SK-MEL-5 (cell line): ENCODE data around the gene TSHZ3. TPM values are rescaled to one million over a fixed set of nuclear protein-coding genes. Genes with fewer than 3 reads are reported as not detected.

Experiments used
- DNase-seq: peaks from one replicate; pipeline ENCODE4 v3.0.0-alpha.2; 2016; ENCODE audit warnings: low read depth, low spot score
- in situ Hi-C: cut with HindIII; loops from 2 replicates; pipeline ENCODE4 v1.10.0; 2016; ENCODE audit warnings: low sequenced_read_pairs, high pct_unique_total_duplicates, low pct_unique_long_range_greater_than_20kb
- total RNA-seq: library from RNA; depleted of rRNA; stranded (reverse); fragments of >200 nt; shearing (Covaris generic); gene quantifications from 2 replicates; pipeline ENCODE4 v1.2.3, GENCODE V29; 2014

TSHZ3 gene
- total RNA-seq, 1 experiment from 2014 or later, result 2.5 TPM

DNA sequence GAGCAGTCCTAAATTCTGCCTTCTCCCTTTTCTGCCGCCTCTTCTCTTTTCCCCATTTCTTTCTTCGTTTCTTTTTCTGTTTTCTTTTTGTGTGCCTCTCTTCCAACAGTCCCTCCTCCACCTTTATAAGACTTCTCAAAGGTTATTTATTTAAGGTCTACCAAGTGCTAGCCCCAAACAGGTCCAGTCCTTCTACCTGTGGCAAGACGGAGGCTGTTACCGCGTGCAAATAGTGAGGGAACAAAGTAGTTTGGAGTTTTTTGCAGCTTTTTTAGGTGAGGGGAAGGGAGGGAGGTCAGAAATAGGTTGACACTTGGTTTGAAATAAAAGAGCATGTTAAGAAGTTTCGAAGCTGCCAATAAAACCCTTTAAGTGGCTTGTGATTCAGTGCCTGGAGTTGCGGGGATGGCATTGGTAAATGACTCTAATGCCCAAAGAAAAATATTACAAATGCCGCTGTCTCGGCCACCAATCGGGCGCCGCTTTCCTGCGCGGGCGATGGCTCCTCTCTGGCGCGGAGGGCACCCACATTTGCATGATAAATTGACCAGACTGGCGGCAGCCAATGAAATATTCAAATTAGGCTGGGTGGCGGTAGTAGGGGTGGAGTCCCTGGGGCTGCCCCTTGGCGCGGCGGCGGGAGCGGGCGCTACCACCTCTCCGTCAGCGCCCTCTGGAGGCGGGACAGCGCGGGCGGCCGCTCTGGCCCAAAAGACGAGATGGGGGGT lies 7.5 kb upstream of the TSHZ3 start:
- in situ Hi-C loops, result no loop called here
- peak; percentile 46 for DNase-seq

DNA sequence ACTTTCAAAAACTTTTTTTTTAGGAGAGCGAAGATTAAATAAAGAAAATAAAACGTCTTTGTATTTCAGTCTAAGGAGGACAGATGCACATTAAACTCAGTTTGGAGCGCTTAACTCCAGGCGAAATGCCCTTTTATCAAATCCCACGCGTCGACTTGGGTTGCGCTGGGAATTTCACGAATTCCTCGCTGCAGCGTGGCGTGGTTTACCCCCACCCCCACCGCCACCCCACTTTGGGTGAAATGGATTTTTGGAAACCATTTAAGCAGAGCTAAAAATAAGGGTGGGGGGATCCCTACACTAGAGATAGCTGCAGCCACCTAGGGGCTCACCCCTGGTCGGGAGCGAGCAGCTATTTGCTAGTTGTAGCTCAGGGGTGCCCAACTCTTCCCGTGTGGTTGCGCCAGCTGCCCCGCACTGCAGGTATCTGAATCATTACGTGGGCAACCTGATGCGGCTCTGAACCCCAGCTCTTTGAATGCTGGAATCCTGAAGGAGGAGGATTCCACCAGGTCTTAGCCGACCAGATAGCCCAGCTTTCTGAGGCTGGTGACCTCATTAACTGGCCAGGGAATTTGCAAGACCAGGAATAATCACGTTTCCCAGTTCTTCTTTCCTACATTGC lies 6.5 kb upstream of the TSHZ3 start:
- no peak for DNase-seq
- in situ Hi-C loops, result no loop called here

DNA sequence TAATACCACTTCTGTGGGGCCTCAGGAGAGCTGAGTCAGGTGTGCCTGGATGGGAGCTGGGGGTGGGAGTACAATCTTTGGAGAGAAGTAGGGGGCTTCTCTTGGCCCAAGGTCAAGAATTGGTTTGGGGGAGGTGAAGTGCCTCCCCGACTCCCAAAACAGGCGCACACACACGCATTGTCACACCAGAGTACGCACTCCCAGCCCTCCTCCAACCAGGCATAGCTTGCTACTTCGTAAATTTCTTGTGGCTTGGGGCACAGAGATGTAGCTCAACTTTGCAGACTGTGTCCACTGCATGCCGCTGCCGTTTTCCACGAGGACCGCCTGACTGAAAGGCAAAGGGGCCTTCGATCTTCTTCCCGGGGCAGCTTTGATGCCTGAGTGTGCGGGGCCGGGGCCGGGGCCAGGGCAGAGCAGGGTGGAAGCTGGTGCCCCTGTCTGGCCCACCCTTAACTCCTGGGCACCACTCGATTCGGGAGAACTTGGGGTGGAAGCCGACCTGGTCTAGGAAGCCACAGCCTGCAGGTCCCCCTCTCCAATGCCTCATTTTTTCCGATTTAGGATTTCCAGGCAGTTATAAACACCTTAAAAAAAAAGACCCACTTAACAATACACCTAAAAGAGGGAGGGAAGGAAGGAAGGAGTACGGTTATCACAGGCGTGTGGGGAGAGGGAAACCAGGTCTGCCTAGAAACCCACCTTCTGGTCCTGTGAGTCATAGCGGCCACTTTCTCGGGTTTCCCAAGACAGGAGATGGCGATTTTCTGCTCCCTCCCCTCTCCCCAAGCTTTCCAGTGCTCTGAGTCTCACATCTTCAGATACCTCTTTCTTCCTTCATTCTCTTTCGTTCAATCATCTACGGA lies 5.8 kb upstream of the TSHZ3 start:
- in situ Hi-C loops, result no loop called here

DNA sequence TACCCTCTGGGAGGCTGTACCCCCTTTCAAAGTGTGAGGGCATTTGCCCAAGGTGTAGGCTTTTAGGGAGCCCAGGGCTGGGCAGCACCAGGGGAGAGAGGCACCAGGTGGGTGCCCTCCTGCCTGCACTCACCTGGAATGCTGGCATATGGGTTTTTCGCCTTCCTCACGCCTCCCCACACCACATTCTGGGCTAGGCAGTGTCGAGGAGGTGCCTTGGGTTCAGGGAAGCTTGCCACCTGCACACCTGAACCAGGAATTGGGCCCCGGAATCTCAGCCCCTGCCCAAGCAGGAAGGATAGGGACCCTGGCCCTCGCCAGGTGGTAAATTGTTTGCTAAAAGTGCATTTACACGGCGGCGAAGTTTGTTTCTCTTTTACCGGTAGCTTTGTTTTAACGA lies 5.1 kb upstream of the TSHZ3 start:
- no peak for DNase-seq
- in situ Hi-C loops, result no loop called here

More for the DNA sequence above, 5.8 kb upstream of the TSHZ3 start:
- no peak for DNase-seq

DNA sequence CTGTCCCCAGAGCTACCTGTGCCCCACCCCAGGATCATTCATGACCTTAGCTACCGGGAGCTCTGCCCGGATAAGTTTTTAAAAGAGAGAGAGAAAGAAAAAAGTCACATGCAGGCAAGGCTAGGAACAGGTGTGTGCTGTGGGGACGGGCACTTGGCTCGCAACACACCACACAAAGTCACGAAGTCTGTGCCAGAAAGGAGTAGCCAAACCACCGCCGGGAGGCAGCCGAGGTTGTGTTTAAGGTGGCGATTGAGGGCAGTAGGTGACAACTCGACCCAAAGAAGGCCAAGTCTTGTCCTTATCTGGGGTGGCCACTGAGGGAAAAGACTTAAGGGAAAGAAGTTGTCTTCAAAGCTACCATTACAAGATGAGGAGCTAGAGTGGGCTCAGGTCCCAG lies 4.6 kb upstream of the TSHZ3 start:
- in situ Hi-C loops, result no loop called here
- no peak for DNase-seq

DNA sequence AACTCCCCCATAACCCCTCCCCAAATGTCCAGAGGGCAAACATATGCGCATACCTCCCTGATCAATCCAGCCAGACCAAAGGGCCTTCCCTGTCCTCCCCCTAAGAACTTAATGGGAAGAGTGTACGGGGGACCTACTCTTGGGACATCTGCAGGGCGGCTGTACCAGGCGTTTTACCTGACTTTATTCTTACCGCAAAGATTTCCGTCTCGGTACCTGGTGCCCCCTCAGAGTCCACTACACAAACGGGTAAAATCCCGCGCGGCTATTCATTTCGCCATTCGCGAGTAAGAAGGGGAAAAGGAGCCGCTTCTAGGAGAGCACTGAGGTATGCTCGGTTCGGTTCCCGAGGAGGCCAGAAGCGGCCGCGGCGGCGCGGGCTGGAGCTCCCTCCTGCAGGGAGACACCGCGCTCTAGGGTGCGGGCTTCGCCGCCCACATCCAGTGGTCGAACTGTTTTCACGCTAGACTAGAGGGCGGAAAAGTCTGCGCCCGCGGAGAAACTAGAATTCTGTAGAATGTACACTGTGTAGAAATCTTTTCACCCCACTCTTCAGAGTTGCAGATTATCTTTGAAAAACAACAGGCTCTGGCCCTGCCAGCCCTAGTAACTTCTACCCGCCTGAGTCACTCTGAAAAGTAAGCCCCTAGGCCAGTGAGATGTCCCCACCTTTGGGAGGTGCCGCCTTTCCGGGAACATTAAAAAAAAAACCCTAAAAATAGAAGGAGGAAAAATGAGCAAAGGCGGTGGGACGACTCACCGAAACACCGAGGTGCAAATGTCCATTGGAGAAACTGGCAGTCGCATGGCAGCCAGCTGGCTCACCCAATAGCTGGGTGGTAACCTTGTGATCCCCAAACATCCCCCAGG lies 3.8 kb upstream of the TSHZ3 start:
- DNase-seq, result no peak
- in situ Hi-C loops, result no loop called here

DNA sequence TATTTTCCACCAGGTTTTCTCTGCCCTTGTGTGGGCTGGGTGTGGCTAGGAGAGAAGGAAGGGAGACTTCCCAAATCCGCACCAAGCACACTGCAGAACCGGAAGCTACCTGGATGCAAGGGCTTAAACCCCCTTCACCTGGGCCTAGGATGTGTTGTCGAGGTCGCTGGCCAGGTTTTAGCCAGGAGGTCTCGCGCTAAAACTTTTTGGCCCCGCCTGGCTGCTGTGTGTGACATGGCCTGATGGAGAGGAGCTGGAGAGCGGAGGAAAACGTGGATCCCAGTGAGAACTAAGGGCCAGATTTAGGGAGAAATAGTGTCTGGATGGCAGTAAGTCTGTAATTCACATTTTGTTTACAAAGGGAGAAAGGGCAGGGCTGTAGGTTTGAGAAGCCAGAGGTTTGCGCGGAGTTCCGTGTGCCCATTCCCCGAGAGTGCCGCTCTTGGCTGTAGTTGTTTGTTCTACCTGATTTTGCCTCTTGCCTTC lies 3.1 kb upstream of the TSHZ3 start:
- in situ Hi-C loops, result no loop called here
- DNase-seq, result no peak

DNA sequence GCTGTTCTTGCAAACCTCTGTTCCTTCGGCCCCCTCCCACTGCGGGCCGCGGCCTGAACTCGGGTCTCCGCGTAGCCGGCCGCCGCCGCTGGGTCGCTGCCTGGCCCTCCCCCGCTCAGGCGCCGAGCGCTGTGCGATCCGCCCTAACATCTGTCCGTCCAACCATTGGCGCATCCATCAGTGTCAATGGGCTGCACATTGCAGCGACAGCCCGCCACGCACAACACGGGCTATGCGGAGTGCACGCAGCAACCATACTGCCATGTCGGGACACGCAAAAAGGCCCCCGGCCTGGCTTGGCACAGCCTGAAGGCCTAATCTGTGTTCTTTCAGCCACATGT lies 2.6 kb upstream of the TSHZ3 start:
- in situ Hi-C loops, result no loop called here

DNA sequence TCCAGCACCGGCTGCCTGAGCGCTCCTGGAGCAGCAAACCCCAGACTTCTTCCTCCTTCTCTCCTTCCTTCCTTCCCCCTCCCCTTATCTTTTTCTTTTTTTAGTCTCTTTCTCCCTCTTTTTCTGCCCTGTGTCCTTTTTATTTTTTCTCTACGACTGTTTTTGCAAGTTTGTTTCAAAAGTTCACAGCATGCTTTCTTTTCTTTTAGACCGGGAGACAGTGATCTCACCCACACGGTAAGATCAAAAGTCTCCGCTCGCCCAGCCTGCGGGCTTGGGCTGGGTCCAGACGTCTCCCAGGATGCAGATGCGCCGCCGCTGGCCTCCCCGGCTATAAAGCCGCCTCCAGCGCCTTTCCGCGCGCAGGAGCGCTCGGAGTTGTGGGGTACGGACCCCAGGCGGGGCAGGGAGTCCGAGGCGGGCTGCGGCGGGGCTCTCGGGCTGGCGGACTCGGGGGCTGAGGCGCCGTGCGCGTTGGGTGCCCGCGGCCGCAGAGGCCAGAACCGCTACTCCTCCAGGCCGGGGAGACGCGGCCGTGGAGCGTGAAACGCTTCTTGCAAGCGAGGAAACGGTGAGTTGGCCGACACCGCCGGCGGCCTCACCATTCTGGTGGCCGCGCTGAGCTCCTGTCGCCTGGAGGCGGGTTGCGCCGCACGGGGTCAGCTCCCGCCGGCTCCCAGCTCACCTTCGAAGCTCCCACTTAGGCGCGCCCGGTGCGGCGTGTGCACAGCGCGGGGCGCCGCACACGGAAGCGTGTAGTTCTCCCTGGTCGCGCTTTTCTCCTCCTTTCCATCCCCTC lies 2.0 kb upstream of the TSHZ3 start:
- in situ Hi-C loops, result no loop called here

More for the DNA sequence above, 2.6 kb upstream of the TSHZ3 start:
- DNase-seq, result no peak

DNA sequence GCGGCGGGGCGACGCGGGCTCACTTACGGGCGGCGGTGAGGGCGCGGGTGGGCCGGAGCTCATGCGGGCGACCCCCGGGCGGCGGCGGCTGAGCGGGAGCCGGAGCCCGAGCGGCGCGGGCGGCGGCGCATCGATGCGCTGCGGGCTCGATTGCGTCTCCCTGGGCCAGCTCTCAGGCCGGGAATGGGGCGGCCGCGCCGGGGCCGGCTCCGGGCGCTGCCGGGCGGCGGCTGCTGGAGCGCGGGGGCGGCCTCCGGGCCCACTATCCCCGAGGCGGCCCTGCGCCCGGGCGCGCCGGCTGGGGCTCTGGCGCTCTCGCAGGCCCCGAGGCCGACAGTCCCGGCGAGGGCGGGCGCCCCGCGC lies 1.4 kb upstream of the TSHZ3 start:
- DNase-seq, result peak; percentile 33
- in situ Hi-C loops, result no loop called here

More for the DNA sequence above, 2.0 kb upstream of the TSHZ3 start:
- peak; percentile 29 for DNase-seq

DNA sequence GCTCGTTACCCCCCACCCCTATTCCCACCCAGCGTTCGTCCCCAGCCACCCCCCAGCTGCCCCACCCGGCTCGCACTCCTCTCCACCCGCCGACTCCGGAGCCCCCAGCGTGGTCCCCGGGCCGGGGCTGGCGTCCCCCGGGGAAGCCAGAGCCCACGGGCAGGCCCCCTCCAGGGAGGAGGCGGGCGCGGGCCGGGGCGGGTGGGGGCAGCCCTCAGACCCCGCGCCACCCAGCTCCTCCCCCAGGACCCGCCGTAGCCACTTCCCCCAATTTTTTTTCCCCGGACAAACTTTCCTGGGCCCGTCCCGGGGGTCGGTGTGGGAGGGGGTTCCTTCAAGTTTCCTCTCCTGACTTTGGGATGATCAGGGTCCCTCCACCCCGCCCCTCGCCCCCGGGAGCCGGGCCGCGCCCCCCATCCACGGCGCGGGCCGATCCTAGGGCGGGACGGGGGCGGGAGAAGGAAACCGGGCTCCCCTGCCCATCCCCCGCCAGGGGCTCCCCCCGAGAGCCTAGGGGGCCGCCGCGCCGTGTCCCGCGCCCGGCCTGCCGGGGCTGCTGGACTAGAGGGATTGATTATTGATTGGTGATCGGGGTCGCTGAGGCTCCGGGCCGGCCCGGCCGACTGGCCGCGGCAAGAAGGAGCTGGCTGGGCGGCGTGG lies 927 bp upstream of the TSHZ3 start:
- DNase-seq, result peak; percentile 14
- in situ Hi-C loops, result no loop called here

DNA sequence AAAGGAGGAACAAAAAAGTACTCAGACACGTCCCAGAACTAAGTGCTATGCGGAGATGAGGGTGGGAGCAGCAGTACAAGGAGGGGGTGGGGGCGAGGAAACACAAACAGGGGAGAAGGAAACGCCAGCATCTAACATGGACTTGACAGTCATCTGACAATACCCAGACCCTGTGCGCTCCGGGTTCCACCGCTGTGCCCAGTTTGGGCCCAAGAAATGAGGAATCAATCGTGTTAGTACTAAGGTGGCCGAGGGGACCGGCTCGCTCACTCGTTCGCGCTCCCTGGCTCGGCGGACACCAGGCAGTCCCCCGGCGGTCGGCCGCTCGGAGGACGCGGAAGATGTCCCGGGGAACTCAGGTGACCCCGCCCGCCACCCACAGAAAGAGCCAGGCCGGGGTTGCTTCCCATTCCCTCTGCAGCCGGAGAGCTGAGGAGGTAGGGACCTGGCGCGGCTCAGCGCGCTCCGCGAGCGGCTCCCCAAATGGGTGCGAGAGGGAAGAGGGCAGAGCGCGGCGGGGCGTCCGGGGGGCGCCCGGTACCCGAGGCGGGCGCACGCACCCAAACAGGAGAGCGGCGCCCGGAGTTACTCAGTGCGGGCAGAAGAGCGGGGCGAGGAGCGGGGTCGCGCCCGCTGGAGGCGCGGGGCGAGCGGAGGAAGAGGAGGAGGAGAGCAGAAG lies 616 bp downstream of the TSHZ3 start:
- in situ Hi-C loops, result no loop called here
- no peak for DNase-seq

DNA sequence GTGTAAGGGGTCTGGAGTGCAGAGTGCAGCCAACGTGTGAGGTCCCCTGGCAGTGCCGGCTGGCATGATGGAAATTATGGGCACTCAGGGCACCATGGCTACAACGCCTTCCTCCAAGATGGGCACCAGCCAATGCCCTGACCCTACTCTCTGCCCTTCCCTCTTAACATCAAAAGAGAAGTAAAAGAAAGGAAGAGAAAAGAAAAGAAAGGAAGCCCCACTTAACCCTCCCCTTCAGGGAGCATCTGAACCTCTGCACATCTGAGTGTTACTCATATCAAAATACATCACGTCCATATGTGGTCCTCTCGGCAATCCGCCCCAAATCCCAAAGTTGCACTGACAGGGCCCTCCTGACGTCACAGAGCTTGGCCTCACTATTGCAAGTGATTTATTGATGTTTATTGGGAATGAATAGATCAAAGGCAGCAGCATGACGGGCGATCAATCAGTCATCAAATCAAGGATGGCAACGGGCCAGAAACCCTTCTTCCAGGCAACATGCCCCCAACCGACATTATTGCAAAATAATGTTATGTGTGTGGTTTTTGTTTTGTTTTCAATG lies 1.3 kb downstream of the TSHZ3 start:
- no peak for DNase-seq
- in situ Hi-C loops, result no loop called here

DNA sequence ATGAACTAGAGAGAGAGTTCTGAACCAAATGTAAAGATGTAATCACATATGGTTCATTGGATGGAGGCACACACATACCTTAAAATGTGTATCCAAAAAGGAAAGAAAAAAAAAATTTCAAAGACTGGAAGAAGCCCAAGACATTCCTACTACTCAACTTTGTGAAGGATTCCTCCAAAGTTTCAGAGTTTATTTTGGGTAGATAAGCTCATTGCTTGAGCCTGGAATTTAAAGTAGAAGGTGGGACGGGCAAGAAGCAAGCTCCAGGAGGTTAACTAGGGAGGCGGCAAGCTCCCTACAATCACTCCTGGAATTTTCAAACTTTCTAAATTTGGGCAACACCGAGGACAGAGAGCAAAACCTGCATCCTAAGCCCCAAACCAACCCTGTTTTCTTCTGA lies 1.9 kb downstream of the TSHZ3 start:
- no peak for DNase-seq
- in situ Hi-C loops, result no loop called here

DNA sequence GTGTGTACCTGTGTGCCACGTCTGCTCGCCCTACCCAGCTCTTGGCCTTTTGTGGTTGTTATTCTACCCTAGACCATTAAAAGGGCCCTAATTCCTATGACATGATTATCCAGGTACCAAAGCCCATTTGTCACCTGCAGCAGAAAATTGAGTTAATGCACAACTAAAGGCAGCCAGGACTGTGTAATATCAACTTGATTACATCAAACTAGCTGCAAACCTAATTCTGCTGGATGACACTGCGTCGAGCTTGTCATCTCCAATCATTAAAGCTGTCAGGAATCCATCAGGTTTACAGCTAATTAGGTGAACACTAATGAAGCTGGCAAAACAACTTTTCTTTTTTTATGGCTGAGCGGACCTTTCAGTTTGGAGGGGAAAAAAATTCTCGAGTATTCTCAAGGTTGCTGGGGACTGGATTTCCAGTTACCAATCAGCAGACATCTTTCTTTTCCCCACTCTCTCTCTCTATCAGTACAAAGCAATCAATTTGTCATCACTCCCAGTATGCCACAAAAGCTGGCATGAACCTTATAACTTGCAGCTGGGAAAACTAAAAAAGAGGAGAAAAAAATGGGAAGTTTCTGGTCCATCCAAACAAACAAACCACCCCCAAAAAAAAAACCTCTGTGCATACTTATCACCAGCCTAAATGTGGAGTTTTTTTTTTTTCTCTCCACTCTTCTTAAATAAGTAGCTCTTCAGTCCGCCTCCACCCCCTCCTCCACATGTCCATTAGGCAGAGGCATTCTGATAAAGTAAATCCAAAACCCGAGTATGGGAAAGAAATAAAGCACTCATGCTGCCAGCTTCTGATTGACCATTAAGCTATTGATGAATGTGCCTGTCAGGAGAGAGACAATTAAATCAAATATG lies 2.8 kb downstream of the TSHZ3 start:
- DNase-seq, result no peak
- in situ Hi-C loops, result no loop called here
